Measurements from ENCODE around the gene OR12D2. TPM values are rescaled to one million over a fixed set of nuclear protein-coding genes. Genes with fewer than 3 reads are reported as not detected.

Gene OR12D2
- total and polyA plus RNA-seq, 10 donors = not detected

DNA sequence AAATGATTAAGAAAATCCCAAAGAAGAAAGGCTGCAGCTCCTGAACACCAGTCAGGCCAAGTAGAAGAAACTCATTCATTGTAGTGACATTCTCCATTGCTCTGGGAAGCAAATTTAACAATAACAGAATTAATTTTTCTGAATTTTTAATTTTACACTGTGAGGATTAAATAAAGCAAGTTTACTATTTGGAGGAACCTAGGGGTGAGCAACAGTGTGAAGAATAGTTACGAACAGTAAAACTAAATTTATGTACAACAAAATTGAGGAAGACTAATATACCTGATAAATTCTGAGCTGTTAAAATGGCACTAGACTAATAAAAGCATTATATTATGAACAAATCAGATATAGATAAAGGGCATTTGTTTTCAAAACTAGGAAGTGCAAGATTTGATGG, 20.2 kb upstream of the OR12D2 start, which contains the start of gene OR12D3:
TSS of gene OR12D3 (minus strand) at position 101 of the 400 bp plus-strand sequence. CDS start at position 97, 4 bp downstream.
- 89 to 97% (median 94%) methylated on average over 1 of the region's 1 CpG for WGBS, 5 donors
- TF ChIP-seq, protein P1, sequence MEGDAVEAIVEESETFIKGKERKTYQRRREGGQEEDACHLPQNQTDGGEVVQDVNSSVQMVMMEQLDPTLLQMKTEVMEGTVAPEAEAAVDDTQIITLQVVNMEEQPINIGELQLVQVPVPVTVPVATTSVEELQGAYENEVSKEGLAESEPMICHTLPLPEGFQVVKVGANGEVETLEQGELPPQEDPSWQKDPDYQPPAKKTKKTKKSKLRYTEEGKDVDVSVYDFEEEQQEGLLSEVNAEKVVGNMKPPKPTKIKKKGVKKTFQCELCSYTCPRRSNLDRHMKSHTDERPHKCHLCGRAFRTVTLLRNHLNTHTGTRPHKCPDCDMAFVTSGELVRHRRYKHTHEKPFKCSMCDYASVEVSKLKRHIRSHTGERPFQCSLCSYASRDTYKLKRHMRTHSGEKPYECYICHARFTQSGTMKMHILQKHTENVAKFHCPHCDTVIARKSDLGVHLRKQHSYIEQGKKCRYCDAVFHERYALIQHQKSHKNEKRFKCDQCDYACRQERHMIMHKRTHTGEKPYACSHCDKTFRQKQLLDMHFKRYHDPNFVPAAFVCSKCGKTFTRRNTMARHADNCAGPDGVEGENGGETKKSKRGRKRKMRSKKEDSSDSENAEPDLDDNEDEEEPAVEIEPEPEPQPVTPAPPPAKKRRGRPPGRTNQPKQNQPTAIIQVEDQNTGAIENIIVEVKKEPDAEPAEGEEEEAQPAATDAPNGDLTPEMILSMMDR (IDR thresholded peaks at IDR 0.05 in 8 of 11, conservative IDR thresholded peaks at IDR 0.05 in 3 of 11) = no peak
- TF ChIP-seq POLR2AphosphoS5 (IDR thresholded peaks at IDR 0.05) (no peak), POLR2A (IDR thresholded peaks at IDR 0.05) (no peak)
- H3K36me3 ChIP-seq = no peaks in the 10 kb centered on the region
- DNase-seq = no peak
- H3K27me3 ChIP-seq (replicated peaks in 1 of 7) = peaks cover 0 to 28% (median 0%) of the 10 kb centered on the region in 7 donors
- no peak within 1 kb of the TSS for H3K4me3 ChIP-seq
- no peak within 1 kb of the TSS for H3K27ac ChIP-seq
- H3K4me1 ChIP-seq = no peaks in the 10 kb centered on the region
- H3K9me3 ChIP-seq = peaks cover 0 to 10% (median 0%) of the 10 kb centered on the region in 8 donors
- intact Hi-C loops (cut with DNase I; ENCODE audit: low total_unique reads) = no loop called here

DNA sequence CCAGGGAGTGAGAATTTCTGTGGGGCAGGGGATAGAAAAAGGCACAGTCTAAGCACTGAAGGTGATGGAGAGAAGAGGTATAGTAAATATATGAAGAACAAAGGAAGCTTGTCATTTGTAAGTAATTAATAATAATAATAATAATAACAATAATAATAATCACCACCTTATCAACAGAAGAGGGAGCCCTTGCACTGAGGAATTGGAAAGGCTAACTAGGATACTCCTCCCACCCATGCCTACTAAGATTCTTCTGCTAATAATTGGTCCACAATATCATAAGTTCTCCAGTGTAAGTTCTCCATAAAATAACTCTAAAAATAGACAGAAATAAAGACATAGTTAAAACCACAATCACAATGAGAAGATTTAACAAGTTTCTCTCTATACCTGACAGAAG, 19.4 kb upstream of the OR12D2 start:
- no peaks in the 10 kb centered on the region for H3K36me3 ChIP-seq
- no peak overlapping the region for H3K27ac ChIP-seq
- H3K27me3 ChIP-seq (replicated peaks in 1 of 7) = peaks cover 0 to 25% (median 0%) of the 10 kb centered on the region in 7 donors
- peaks cover 0 to 10% (median 0%) of the 10 kb centered on the region in 8 donors for H3K9me3 ChIP-seq
- no peak overlapping the region for H3K4me3 ChIP-seq
- H3K4me1 ChIP-seq = no peaks in the 10 kb centered on the region
- TF ChIP-seq POLR2A (IDR thresholded peaks at IDR 0.05) = no peak
- TF ChIP-seq, protein P1 (IDR thresholded peaks at IDR 0.05 in 8 of 11, conservative IDR thresholded peaks at IDR 0.05 in 3 of 11) = no peak
- TF ChIP-seq POLR2AphosphoS5 (IDR thresholded peaks at IDR 0.05) = no peak
- no peak for DNase-seq
- intact Hi-C loops (cut with DNase I; ENCODE audit: low total_unique reads) = no loop called here

DNA sequence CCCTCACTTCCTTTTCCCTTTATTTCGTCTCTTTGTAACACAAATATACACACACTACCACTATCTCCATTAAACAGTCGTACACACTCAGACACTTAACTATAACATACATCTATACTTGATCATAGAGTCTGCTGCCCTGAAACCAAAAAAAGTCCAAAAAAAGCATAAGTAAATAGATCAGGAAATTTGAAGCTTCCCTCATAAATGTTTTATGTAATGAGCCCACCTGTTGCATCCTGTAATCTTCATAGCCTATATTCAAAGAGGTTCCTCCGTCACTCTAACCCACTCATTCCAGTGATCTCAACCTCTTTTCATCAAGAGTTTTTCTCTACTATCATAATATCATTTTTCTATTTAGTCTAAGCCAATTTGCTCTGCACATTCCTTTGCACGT, 6.9 kb upstream of the OR12D2 start:
- Histone ChIP-seq H3K9me3 (no peaks in the 10 kb centered on the region), H3K27me3 (replicated peaks in 1 of 7) (peaks cover 0 to 31% (median 4%) of the 10 kb centered on the region in 7 donors), H3K4me1 (no peaks in the 10 kb centered on the region), H3K27ac (no peak overlapping the region), H3K4me3 (no peak overlapping the region), H3K36me3 (no peaks in the 10 kb centered on the region)
- TF ChIP-seq POLR2A (IDR thresholded peaks at IDR 0.05) (no peak), POLR2AphosphoS5 (IDR thresholded peaks at IDR 0.05) (no peak)
- TF ChIP-seq, protein P1 (IDR thresholded peaks at IDR 0.05 in 8 of 11, conservative IDR thresholded peaks at IDR 0.05 in 3 of 11) = no peak
- WGBS, 5 donors = 36 to 73% (median 71%) methylated on average over 4 of the region's 4 CpGs
- DNase-seq = no peak
- intact Hi-C loops (cut with DNase I; ENCODE audit: low total_unique reads) = no loop called here

DNA sequence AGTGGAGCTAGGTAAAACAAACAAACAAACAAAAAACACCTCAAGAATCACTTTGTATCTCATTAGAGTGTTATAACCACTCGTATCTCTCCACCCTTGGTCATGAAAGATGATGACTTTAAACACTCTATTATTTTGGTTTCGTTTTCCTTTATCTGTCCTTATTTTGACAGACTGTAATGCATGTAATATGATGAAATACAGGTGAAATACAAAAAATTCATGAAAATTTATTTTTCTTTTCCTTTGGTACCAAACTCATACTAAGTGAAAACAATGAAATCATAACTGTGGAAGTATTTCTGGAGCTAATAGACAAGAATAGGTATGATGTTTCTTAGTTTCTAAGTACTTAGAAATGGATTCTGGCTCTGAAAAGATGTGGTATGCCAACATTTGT, 4.1 kb downstream of the OR12D2 start:
- Histone ChIP-seq H3K27me3 (replicated peaks in 1 of 7) (peaks cover 0 to 10% (median 0%) of the 10 kb centered on the region in 7 donors), H3K9me3 (no peaks in the 10 kb centered on the region), H3K36me3 (no peaks in the 10 kb centered on the region), H3K4me1 (no peaks in the 10 kb centered on the region), H3K27ac (no peak overlapping the region), H3K4me3 (no peak overlapping the region)
- intact Hi-C loops (cut with DNase I; ENCODE audit: low total_unique reads) = no loop called here
- WGBS, 5 donors = 48 to 81% (median 75%) methylated on average over 2 of the region's 2 CpGs
- TF ChIP-seq POLR2A (IDR thresholded peaks at IDR 0.05) = no peak
- TF ChIP-seq, protein P1 (IDR thresholded peaks at IDR 0.05 in 8 of 11, conservative IDR thresholded peaks at IDR 0.05 in 3 of 11) = no peak
- no peak for TF ChIP-seq POLR2AphosphoS5 (IDR thresholded peaks at IDR 0.05)
- no peak for DNase-seq

Data from spleen (tissue), 11 donors.